MM.1S (cell line): ENCODE results near the gene GALNT10.

Experiments
- CTCF ChIP-seq: fragments of 300-600 bp; sonication (generic); IDR thresholded peaks from 2 replicates; pipeline ENCODE4 v1.5.1; 2016; ENCODE audit warnings: antibody characterized with exemption, low read length, mixed read lengths
- EZH2 ChIP-seq: fragments of 300-600 bp; sonication (generic); optimal IDR thresholded peaks from 2 replicates; pipeline ENCODE3; 2017; ENCODE audit warnings: low read depth, mild to moderate bottlenecking, antibody characterized with exemption, low read length, mixed read lengths

GRCh38 chr5:154157483-154158378, 32.8 kb upstream of the GALNT10 start:
- peak; percentile 52 for TF ChIP-seq CTCF
- TF ChIP-seq EZH2: no peak
